ENCODE measurements around the gene ALDOB.

- no peak for TF ChIP-seq SIN3A (IDR thresholded peaks at IDR 0.05; ENCODE audit: borderline replicate concordance, insufficient read depth, low read depth, low read length)
- TF ChIP-seq CTCF (IDR thresholded peaks at IDR 0.05), result no peak
- TF ChIP-seq POLR2AphosphoS5 (IDR thresholded peaks at IDR 0.05; ENCODE audit: low read depth, low read length), result no peak
Observed at GRCh38 chr9:101397746-101398067, 37.9 kb downstream of the ALDOB start.

Measured in Panc1 (cell line).